GM20000 (cell line): ENCODE data around the gene HOXA11.

Experiments
- DNase-seq: peaks from one replicate; pipeline ENCODE4 v3.0.0; 2012; ENCODE audit warnings: low spot score
- TF ChIP-seq, protein P1 (sequence below): IDR thresholded peaks from 2 replicates; pipeline ENCODE4 v1.5.1; 2012; ENCODE audit warnings: mild to moderate bottlenecking, control low read depth; ENCODE audit errors: extremely low read depth, missing control alignments

HOXA11 gene

DNA sequence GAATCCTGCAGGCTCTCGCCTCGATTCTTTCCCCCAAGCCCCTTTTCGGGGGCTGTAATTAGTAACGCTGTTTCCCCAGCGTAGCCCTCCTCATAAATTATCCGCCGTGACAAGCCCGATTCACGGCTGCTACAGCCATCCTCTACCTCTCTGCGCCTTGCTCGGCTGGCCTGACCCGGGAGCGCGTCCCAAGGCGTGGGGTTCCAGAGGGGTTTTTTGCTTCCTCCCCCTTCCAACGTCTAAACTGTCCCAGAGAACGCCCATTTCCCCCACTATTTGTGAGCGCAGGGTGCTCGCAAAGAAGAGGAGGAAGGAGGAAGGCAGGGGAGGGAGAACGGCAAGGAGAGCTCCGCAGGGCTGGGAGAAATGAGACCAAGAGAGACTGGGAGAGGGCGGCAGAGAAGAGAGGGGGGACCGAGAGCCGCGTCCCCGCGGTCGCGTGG, 42.4 kb downstream of the HOXA11 start:
- TF ChIP-seq, protein P1, sequence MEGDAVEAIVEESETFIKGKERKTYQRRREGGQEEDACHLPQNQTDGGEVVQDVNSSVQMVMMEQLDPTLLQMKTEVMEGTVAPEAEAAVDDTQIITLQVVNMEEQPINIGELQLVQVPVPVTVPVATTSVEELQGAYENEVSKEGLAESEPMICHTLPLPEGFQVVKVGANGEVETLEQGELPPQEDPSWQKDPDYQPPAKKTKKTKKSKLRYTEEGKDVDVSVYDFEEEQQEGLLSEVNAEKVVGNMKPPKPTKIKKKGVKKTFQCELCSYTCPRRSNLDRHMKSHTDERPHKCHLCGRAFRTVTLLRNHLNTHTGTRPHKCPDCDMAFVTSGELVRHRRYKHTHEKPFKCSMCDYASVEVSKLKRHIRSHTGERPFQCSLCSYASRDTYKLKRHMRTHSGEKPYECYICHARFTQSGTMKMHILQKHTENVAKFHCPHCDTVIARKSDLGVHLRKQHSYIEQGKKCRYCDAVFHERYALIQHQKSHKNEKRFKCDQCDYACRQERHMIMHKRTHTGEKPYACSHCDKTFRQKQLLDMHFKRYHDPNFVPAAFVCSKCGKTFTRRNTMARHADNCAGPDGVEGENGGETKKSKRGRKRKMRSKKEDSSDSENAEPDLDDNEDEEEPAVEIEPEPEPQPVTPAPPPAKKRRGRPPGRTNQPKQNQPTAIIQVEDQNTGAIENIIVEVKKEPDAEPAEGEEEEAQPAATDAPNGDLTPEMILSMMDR: no peak
- no peak for DNase-seq

DNA sequence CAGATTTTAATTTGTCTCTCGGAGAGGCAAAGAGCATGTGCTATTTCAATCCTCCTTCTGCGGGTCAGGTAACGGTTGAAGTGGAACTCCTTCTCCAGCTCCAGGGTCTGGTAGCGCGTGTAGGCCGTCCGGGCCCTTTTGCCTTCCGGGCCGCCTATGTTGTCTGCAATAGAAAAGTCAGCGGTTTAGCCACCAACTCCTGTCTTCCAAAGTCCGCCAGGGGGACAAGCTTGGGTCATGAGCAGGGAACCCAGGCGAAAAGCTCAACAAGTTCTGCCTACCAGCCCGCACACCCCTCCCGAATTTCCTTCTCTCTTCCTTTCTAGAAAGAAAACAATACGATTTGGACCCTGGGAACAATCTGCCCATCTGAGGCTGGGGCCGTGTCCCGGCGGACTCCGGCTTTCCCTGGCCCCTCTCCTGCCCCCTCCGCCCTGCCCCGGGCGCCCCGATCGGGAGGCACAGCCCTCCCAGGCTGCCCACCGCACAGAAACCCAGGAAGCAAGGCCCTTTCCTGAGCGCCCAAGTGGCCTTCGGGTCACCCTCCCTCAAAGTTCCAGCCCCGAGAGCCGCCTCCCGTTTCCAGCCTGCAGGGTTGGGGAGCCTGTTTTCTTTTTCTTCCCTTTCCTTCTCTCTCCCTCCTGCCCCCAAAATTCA, 43.0 kb downstream of the HOXA11 start:
- TF ChIP-seq, protein P1: no peak
- no peak for DNase-seq

DNA sequence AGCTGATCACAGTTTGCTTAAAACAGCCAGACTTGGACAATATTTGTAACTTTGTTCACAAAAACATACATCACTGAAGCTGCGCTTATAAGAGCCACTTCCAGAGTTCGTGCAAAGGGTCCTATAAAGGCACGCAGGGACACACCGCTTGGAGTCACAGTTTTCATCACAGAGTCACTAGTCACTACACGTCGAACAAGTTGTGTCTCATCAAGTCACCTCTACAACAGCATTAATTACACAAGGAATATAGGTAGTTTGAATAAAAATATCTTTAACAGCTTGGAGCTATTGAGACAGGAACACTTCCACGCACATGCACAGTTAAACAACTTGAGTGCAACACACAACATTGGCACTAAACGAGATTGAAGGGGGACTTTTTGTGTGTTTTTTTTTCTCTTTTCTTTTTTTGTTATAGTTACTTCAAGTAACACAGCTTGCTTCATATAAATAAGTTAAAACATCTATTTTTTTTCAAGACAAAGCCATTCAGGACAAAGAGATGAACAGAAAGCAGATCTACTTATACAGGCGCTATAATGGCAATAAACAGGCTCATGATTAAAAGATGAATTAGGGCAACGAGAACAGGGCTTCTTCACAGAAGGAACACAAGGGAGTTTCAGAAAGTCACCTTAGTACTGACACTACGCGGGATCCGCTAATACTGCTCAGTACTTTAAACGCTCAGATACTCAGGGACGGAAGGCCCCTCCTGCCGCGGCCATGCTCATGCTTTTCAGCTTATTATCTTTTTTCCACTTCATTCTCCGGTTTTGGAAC, 43.7 kb downstream of the HOXA11 start:
- no peak for DNase-seq
- TF ChIP-seq, protein P1: no peak

DNA sequence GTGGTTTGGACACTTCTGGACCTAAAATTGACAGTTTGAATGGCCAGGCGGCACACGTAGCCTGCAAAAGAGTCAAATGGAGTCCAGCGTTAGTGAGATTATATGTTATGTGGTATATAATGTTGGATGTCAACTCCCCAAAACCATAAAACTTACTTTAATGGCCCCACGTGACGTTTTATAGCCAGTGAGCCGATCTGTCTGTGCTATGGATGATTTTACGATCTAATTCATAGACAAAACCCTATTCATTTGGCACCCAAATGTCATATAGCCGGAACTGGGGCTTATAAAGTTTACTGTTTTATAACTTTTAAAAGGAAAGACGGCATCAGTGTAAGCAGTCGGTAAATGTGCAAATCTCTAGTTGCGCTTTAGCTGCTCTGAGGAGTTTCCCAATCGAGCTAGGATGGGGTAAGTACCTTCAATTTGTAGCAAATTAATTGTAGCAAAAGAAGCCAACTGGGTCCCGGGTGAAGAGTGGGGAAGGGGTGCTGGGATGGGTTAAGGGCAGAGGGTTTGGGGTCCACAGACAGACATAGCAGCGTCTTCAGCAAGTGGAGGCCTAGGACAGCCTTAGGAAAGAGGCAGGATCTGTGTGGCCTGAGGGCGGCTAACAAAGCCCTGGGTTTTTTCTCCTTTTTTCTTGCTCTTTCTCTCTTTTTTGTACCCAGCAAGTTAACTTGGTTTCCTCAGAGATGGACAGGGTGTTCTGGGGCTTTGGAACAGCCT, 44.7 kb downstream of the HOXA11 start:
- TF ChIP-seq, protein P1: no peak
- DNase-seq: no peak

DNA sequence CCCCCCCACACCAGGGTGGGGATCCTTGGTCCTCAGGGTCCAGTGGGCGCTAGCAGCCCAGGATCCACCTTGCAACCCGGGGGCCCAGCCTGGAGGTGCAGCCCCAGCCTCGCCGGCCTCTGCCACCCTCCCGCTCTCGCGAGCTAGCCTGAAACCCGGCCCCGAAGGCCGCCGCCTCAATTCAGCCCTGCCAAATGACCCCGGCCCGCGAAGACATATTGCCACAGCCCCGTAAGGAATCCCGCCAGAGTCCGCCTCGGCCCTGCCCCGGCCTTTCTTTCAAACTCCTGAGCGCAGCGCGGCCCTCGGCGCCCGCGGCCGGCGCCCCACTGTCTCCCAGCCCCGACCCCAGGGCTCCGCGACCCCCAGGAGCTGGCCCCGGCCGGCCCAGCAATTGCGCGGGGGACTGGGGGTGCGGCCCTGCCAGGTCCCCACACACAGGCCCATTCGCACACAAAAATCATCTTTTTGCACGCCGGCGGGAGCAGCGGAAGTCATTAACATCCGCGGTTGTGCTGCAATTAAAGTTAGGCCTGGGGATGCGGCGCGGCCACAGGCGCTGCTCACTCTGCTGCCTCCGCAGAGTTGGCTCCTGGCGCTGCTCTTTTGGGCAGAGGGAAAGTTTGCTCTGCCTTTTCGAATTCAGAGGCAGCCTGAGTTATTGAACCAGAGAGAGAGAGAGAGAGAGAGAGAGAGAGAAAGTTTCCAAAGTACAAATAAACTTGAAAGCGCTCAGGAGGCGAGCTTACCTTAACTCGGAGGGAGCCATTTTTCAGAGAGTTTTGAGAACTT, 45.5 kb downstream of the HOXA11 start:
- TF ChIP-seq, protein P1: no peak
- DNase-seq: no peak

DNA sequence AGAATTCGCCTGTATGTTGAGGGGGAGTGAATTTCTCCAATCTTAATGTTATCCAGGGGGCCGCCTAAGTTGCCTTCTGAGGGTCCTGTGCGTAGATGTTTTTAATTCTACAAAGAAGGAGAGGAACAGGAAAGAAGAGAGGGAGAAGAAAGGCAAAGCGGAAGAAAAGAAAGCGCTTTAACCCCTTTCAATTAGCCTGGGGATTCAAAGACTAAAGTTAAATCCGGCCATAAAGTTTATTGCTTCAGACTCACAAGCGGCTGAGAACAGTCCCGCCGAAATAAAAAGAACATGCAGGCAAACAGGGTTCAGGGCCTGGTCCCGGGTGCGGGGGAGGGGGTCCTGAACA, 46.1 kb downstream of the HOXA11 start:
- TF ChIP-seq, protein P1: no peak
- DNase-seq: no peak
